Hematopoietic multipotent progenitor cell treated with erythropoietin and hydrocortisone succinate and interleukin-3 and kit ligand, for 8 days (in vitro differentiated cells): ENCODE results near the gene NCAPD2.
A peak's percentile ranks its signal among the peaks of the same experiment; 100 is the strongest.
"Not testable (repeated sequence)": the region's sequence is repeated elsewhere in the genome, so short reads cannot be mapped to it uniquely, and the experiment has no call there.

ENCODE experiments used
- DNase-seq: peaks from one replicate; pipeline ENCODE4 v3.0.0-alpha.2; 2015

Gene NCAPD2

DNA sequence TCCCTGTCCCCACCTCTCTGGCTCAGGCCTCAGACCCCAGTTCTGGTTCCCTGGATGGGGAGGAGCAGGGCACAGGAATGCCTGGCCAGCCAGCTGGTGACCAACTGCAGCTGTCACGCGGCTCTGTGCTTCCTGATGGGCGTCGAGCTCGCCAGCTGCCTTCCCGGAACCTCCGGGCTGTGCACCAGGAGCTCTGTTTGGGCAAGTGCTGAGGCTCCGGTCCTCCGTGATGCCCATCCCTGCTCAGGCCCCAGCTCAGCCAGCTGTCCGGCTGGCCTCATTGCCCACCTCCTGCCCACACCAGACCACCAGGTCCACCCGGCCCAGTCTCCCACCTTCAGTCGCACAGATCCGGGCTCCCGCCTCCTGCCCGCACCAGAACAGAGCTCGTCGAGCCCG, 57.2 kb downstream of the NCAPD2 start:
- DNase-seq: no peak

DNA sequence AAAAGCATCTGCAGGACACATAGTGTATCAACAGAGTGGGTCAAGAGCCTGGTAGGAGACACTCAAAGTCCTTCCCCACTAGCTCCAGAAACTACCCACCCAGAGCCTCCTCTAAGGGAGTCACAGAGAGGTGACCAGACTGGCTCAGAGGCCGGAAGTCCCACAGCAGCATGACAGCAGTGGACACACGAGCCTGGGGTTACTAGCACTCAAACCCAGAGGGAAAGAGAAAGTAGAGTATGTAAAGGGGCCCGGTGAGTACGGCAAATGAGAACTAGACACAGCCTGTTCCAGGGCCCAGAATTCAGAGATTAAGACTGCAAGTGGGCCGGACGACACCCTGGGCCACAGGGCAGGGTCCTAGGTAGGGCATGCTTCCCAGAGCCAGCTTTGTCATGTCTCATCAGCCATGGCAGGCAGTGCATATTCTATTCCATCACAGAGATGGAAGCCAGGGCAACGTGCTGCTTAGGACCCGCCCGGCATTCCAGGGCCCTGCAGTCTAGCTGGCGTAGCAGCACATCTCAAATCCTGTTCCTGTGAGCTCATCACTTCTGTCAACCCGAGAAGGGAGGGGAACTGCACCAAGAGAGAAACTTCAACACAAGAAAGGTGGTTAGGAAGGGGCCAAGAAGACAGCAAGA, 57.7 kb downstream of the NCAPD2 start:
- no peak for DNase-seq

DNA sequence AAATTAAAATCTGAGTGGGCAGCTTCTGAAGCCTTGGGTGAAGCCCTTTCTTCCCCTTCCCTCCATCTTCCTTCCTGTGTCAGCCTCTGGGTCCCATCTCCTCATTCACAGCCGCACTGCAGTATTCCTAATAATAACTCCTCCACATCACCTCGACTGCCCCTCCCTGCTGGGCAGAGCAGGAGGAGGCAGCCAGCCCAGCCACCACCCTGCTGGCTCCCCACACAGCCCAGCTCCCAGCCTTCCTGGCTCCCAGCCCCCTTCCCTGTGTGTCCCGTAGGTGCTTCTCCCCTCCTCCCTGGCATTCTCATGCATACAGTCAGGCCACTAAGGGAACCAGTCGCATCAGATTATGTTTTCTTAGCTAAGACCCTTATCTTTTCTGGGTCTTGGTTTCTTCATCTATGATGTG, 58.2 kb downstream of the NCAPD2 start:
- DNase-seq: no peak

DNA sequence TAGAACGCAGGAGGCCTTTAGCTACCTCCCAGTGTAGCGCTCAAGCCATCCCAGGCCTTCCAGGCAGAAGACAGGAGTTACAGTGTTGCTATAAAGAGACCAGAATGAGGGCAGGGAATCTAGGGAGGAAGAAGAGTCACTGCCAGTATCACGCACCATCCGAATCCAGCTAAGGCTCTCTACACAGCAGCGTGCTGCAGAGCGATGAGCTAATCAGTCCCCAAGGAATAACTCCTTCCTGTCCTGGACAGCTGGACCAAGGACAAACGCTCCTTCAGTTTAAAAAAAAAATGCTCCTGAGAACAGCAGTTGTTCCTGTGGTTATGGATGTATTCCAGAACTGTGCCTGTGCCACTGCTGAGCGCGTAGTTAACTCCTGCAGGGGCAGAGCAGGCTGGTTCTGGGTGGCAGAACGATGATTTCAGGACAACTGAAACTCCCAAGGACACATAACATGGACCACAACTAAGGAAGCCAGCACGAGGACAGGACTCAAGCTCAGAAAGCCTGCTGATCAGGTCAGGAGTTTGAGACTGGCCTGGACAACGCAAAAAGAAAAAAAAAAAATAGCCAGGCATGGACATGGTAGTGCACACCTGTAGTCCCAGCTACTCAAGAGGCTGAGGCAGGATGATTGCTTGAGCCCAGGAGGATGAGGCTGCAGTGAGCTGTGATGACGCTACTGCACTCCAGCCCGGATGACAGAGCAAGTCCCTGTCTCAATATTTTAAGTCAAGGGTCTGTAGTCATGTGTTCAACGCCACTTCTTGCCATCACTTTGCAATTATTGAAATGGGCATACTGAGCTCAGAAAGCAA, 59.4 kb downstream of the NCAPD2 start:
- no peak for DNase-seq

DNA sequence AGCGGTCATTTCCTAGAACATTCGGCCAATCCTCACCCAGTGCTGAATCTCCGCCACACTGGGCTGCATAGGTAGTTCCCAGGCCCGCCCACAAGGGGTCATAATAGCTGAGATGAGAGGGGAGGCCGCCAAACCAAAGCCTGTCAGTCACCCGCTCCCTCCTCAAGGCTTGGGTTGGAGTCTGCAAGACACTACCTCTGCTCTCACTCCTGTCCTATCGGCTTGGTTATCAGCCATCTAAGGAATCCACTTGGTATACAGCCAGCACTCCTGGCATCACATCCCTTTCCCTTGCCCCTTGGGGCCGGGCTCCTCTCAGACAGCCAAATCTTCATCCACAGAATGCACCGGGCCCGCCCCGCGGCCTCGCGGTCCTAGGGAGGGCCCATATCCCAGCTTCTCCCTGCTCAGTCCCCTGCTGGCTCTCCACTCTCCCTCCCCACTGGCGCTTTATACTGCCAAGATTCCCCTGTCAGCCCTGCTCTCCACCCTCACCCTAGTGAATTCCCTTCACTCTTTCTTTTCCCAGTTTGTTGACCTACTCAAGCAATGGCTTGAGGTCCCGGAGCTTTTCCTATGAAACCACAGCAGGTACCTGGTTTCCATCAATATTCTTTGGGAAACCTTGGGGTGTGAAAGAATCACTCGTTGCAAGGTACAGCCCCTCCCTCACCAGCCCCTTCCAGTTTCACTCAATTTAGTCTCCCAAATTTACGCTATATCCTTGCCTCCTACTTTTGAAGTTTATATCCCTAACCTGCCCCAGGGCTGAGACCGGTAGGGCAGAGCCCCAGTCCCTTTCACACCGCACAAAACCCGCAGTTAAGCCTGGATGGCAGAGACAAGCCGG, 60.5 kb downstream of the NCAPD2 start:
- peak; percentile 84 for DNase-seq

DNA sequence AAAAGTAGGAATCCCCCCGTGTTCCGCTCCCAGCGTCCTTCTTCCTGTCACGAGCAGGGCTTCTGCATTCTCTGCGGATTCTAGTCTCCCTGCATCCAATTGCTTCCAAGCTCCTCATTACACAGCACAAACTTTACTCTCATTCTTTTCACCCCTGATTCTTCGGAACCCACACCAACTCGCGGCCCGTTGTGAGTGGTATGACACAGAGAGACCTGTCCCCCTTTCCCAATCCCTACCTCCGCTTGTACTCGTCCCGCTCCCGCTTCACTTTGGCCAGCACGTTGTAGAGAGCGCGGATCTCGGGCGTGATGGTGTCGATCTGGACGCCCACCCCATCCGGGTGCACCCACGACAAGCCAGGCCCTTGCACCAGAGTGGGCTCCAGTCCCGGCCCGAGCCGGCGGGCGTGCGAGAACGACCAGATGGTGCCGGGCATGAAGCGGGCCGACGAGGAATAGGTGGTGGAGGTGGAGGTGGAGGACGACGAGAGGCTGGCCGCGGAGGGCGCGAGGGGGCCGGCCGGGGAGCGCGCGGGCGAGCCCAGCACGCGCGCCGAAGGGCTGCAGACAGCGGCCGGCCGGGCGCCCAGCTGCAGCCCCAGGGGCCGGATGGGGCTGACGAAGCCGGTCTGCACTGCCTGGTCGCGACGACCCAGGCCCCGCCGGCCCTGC, 61.3 kb downstream of the NCAPD2 start:
- DNase-seq: no peak

DNA sequence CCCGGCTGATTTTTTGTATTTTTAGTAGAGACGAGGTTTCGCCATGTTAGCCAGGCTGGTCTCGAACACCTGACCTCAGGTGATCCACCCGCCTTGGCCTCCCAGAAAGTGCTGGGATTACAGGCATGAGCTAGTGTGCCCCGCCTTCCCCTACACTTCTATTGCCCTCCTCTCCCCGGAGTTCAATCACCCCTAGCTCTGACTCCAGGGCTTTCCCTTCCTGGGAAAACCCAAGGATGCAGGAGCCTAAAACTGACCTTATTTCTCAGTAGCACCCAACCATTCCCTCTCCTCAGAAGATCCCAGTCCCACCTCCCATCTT, 62.6 kb downstream of the NCAPD2 start:
- not testable (repeated sequence) for DNase-seq

DNA sequence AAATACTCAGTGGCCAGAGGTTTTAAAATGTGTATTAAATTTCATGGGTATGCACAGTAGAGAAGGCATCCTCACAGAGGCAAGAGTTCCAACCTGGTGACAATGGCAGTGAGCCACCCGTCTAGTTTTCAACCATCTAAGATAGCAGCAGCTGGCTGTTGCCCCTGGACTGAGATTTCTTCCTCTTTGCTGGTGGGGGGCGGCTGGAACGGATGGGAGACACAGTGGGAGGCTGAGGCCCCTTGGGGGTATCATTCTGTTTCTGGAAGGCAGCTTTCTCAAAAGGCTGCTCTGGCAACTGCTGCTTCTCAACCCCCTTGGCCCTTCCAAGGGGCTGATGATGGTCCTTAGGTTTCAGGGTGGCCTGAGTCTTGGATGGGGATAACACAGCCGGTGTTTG, 63.0 kb downstream of the NCAPD2 start:
- DNase-seq: no peak

DNA sequence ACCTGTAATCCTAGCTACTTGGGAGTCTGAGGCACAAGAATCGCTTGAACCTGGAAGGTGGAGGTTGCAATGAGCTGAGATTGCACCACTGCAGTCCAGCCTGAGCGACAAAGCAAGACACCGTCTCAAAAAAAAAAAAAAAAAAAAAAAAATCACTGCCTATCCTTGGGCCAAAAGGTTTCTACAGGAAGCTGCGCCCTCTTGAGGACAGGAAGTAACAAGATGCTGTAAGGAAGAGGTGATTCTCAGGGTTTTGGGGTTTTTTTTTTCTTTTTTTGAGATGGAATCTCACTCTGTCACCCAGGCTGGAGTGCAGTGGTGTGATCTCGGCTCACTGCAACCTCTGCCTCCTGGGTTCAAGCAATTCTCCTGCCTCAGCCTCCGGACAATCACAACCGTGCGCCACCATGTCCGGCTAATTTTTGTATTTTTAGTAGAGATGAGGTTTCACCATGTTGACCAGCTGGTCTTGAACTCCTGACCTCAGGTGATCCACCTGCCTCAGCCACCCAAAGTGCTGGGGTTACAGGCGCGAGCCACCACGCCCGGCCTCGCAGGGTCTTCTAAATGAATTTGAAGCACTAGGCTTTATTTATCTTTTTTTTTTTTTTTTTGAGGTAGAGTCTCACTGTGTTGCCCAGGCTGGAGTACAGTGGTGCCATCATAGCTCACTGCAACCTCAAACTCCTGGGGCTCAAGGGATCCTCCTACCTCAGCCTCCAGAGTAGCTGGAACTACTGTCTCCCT, 64.3 kb downstream of the NCAPD2 start:
- DNase-seq: peak; percentile 81

DNA sequence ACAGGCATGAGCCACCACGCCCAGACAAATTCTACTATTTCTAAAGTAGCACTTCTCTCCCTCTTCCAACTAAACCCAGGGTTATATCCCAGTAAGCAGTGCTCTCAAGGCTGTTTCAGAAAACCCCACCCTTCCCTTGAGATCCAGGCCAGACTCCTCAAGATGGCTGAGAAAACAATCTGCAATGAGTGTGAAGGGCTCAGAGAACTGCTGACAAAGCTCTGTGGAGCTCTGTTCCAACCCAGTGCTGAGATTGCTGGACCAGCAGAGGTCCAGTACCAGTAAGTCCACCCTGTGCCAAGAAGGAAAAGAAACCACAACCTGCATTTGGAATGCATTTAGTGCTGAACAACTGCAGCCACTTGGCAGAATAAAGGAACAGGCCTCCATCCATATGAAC, 65.6 kb downstream of the NCAPD2 start:
- DNase-seq: no peak

DNA sequence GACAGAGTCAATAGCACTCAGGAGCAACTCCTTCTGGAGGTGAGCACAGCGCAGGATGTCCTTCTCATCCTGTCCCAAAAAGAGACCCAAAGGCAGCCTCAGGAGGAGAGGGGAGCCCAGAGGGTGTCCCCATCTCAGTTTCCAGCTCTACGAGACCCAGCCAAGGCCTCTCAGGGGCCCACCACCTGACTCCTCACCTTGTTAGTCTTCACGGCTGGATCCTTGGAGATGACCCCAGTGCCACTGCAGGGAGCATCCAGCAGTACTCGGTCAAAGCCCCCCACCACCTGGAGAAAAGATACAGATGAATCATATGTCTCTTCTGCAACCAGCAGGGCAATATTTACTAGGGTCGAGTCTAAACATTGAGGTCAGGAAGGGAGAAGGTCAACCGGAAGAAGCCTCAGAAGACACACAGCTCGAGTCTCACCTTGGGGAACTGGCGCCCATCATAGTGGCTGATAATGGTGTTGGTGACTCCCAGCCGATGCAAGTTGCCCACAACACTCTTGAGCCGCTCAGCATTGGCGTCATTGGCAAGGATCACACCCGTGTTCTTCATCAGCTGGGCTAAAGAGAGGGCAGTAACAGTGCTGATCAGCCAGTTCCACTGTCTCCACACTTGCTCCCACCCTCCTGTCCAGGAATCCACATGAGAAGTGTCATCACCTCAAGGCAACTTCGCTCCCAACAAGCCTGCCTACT, 66.8 kb downstream of the NCAPD2 start:
- no peak for DNase-seq

DNA sequence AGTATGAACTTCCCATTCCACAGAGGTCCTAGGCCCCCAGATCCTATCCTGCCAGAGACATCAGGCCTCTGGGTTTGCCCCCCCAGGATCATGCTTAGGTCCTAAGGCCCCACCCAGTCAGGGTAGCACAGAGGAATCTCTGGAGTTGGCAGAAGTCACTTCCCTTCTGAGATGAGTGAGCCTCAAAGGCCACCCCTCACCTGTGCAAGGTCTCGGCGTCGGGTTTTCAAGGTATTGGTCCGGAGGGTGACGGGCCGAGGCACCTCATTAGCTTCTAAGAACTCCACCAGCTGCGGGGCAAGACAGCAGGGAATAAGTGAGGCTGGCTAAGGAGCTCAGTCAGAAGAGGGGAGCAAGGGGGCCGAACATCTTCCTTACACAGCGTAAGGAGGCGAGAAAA, 69.0 kb downstream of the NCAPD2 start:
- no peak for DNase-seq

DNA sequence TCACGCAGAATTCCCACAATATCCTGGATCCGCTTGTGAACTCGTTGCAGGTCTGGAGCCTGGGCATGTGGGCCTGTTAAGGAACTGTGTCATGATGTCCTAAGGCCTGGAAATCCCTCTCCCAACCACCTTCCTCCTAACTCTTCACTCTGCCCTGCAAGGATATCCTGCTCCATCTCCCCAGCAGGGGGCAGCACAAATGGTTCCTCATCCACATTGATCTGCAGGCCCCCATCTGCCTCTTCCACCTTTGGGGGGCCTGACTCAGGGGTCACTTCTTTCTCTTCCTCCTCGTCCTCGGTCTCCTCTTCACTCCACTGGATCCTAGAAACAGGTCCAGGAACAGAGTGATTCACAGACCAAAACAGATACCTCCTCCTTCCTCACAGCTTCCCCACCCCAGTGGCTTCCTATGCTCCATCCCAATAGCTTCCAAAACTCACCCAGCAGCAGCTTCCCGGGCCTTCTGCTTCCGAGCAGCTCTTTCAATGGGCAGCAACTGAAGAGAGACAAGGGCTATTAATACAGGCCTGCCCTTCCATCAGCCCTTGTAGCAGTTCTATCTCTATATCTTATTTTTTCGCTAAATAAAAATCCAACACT, 69.6 kb downstream of the NCAPD2 start:
- peak; percentile 73 for DNase-seq

DNA sequence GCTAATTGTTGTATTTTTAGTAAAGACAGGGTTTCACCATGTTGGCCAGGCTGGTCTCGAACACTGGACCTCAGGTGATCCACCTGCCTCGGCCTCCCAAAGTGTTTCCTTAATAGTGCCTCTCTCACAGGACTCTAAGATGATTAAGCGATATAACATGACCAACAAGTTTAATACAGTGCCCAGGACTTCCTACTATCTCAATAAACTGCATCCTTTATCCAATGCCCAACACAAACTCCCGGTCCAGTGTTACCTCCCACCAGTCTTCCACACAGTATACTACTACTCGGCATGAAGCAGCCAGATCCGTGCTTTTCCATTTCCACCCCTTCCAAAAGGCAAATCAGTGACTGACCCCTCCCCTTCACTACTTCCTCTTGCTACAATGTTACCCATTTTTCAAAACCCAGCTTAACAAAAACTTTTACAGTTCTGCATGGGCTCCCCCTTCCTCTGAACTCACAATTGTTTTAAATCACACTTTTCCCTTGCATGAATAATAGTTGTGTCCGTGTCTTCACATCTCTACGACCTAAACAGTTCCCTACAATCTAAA, 73.3 kb downstream of the NCAPD2 start:
- peak; percentile 12 for DNase-seq

DNA sequence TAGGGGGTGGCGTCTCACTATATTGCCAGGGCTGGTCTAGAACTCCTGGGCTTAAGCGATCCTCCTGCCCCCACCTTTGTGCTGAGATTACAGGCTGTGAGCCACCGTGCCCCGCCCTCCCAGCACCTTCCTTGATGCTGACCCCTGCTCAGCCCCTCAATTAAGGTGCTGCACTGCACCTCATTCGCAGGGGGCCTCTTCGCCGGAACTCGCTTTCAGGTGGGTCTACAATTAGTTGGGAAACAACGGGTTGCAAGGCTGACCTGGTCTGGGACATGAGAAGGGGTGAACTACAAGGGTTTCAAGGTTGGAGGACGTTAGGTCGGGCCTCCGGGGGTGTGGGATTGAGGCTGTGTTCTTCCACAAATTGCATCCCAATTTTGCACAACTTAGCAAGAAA, 75.4 kb downstream of the NCAPD2 start:
- DNase-seq: no peak

DNA sequence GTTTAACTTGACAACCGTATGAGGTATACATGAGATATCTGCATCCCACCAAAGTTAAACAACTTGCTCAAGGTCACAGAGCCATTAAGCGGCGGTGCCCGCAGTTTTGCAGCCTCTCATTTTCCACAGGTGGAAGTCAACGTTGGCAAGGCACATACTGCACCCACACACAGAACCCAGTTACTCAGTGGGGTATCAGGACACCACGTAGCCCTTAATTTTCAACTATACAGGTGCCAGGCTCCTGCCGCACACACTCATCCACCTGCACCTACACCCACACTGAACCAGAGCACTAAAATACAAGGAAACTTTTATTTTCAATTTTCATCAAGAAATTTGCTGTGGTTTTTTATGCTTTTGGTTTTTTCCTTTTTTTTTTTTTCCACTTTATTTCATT, 75.9 kb downstream of the NCAPD2 start:
- no peak for DNase-seq

DNA sequence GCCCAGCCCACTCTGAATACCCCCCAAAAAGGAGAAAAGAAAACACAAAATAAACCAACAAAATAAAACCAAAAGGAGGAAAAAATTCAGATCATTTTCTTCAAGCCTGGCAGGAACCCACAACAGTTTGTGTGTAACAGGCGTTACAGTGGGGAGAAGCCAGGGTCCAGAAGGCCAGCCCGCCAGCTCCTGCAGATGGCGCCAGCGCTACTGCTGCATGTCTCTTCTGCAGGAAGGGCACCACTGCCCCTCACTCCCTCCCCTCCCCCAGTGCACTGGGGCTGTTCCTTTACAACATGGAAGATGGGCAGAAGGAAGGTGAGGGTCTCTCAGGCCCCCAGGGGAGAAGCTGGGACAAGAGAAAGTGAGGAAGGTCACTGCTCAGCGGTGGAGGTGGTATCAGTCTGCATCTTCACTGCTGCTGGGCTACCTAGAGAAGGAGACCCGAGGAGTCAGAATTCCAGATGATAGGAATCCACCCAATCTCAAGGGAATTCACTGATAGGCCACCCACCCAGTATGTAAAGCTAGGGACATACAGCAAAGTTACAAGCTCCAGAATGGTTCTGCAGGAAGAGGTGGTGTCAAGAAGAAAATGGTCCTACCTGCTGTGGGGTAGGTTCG, 76.5 kb downstream of the NCAPD2 start:
- DNase-seq: peak; percentile 51

DNA sequence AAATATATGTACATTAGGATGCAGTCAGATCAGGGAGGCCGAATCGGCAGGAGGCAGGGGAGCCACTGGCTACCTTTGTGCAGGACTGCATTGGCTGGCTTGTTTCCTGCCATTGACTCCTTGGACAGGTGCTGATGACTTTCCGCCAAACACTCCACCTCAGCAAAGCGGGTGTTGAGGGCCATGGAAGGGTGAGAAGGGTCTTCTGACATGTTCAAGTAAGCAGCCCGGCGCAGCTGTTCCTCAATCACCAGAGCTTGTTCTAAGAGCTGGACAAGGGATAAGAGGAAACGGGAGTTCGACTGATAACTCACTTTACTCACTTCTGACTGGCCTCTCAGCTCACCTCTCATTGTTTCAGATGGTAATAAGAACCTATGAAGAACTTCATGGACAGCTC, 79.1 kb downstream of the NCAPD2 start:
- DNase-seq: no peak

DNA sequence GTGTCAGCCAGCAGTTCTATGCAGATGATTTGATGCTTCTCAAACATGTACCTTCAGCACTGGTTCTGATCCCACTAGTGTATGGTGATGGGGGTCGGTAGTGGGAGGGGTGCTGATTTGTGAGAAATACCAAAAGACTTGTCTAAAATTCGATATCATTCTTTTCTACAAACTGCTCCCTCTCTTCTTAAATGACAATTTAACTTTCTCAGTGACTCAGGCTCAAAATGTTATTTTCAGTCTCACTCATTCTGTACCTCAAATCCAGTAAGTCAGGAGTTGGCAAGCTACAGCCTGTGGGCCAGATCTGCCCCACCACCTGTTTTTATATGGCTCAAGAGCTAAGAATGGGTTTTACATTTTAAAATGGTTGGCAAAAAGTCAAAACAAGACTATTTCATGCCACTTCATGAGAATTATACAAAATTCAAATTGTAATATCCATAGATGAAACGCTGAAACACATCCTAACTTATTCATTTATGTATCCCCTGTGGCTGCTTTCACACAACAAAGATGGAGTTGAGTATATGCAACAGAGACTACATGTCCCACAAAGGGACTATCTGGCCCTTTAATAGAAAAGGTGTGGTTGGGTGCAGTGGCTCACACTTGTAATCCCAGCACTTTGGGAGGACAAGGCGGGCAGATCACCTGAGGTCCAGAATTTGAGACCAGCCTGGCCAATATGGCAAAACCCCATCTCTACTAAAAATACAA, 80.8 kb downstream of the NCAPD2 start:
- no peak for DNase-seq

DNA sequence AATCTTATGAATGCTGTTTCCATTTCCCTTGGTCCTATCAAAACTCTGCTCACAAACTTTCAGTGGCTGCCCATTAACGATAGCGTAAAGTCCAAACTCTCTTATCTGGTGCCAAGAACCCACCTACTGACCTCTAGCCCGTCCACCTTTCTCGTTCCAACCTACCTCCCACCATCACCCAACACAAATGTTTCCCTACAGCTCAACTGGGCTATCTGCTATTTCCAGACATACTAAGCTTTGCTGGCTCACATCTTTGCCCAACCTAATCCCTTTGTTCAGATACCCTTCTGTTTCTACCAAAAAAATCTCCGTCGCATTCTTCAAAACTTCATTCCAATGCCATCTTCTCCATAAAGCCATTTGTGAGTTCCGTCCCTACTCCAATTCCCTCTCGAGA, 81.7 kb downstream of the NCAPD2 start:
- no peak for DNase-seq
